Calu3 (cell line): ENCODE measurements around the gene TH. TPM values are rescaled to one million over a fixed set of nuclear protein-coding genes. Genes with fewer than 3 reads are reported as not detected.

Experiments
- BruUV-seq: library from RNA; stranded (reverse); fragments of 400-500 nt; replicated peaks from 2 replicates; lab custom pipeline; 2021; lab: Mats Ljungman, UMichigan
- CTCF ChIA-PET: fragments of 300-600 bp; sonication (Branson Sonifier 250); formaldehyde crosslinking; loops from one replicate; lab custom pipeline; 2022; ENCODE audit warnings: antibody characterized with exemption; lab: Charles Lee
- DNase-seq: peaks from one replicate; pipeline ENCODE4 v3.0.0; 2022
- H3K27ac Mint-ChIP-seq: one replicate; pipeline ENCODE4 v1.8.0; 2022; ENCODE audit warnings: mixed read lengths; ENCODE audit not compliant: unreplicated experiment
- H3K27me3 Mint-ChIP-seq: one replicate; pipeline ENCODE4 v1.8.0; 2022; ENCODE audit warnings: mixed read lengths; ENCODE audit not compliant: unreplicated experiment
- H3K36me3 Mint-ChIP-seq: one replicate; pipeline ENCODE4 v1.8.0; 2022; ENCODE audit warnings: mild to moderate bottlenecking, moderate library complexity, mixed read lengths; ENCODE audit not compliant: insufficient read depth, unreplicated experiment
- H3K4me1 Mint-ChIP-seq: one replicate; pipeline ENCODE4 v1.8.0; 2022; ENCODE audit warnings: mild to moderate bottlenecking, low read depth, mixed read lengths; ENCODE audit not compliant: unreplicated experiment
- H3K4me3 Mint-ChIP-seq: one replicate; pipeline ENCODE4 v1.8.0; 2022; ENCODE audit warnings: mild to moderate bottlenecking, low read depth, moderate library complexity, mixed read lengths; ENCODE audit not compliant: unreplicated experiment
- H3K9me3 Mint-ChIP-seq: one replicate; pipeline ENCODE4 v1.8.0; 2022; ENCODE audit warnings: low read depth, mixed read lengths; ENCODE audit not compliant: unreplicated experiment
- intact Hi-C: fragments of 100-400 bp; cut with micrococcal nuclease; formaldehyde crosslinking; loops from one replicate; pipeline ENCODE4 v1.10.0; 2022; ENCODE audit not compliant: unreplicated experiment
- total RNA-seq: library from RNA; stranded (reverse); gene quantifications from 2 replicates; pipeline ENCODE4 v1.2.3, GENCODE V29; 2022
- TF ChIP-seq, protein P1 (sequence below): fragments of 200-600 bp; IDR thresholded peaks from one replicate; pipeline ENCODE4 v1.8.0; 2022; ENCODE audit warnings: antibody characterized with exemption; ENCODE audit not compliant: unreplicated experiment

TH gene
- total RNA-seq, 1 experiment from 2014 or later = not detected

DNA sequence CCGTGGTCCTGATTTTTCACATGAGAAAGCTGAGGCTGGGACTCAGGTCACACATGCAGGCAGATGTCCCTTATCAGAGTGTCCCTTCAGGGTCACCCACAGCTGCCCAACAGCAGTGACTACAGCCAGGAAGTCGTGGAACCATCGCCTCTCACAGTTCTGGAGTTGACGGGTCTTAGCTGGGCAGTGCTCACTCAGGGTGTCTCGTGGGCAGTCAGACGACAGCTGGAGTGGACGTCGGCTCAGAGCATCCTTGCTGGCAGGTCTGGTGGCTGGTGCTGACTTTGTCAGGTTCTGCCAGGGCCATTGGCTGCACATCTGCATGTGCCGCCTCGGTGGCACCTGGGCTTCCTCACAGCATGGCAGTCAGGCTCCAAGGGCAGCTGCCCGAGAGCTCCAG, 35.6 kb upstream of the TH start:
- TF ChIP-seq, protein P1, sequence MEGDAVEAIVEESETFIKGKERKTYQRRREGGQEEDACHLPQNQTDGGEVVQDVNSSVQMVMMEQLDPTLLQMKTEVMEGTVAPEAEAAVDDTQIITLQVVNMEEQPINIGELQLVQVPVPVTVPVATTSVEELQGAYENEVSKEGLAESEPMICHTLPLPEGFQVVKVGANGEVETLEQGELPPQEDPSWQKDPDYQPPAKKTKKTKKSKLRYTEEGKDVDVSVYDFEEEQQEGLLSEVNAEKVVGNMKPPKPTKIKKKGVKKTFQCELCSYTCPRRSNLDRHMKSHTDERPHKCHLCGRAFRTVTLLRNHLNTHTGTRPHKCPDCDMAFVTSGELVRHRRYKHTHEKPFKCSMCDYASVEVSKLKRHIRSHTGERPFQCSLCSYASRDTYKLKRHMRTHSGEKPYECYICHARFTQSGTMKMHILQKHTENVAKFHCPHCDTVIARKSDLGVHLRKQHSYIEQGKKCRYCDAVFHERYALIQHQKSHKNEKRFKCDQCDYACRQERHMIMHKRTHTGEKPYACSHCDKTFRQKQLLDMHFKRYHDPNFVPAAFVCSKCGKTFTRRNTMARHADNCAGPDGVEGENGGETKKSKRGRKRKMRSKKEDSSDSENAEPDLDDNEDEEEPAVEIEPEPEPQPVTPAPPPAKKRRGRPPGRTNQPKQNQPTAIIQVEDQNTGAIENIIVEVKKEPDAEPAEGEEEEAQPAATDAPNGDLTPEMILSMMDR = no peak
- BruUV-seq = no TSS peak
- CTCF ChIA-PET = interaction anchor here (0.7 kb wide), 1 partner anchor 95 kb away, joined by 4 read pairs; no protein-coding TSS in a partner anchor
- Mint-ChIP-seq H3K27ac (no peak overlapping the region), H3K36me3 (peaks cover 9% of the 10 kb centered on the region), H3K27me3 (peaks cover 17% of the 10 kb centered on the region), H3K4me3 (no peak overlapping the region), H3K4me1 (peaks cover 20% of the 10 kb centered on the region), H3K9me3 (no peaks in the 10 kb centered on the region)
- no peak for DNase-seq
- intact Hi-C loops = no loop called here

DNA sequence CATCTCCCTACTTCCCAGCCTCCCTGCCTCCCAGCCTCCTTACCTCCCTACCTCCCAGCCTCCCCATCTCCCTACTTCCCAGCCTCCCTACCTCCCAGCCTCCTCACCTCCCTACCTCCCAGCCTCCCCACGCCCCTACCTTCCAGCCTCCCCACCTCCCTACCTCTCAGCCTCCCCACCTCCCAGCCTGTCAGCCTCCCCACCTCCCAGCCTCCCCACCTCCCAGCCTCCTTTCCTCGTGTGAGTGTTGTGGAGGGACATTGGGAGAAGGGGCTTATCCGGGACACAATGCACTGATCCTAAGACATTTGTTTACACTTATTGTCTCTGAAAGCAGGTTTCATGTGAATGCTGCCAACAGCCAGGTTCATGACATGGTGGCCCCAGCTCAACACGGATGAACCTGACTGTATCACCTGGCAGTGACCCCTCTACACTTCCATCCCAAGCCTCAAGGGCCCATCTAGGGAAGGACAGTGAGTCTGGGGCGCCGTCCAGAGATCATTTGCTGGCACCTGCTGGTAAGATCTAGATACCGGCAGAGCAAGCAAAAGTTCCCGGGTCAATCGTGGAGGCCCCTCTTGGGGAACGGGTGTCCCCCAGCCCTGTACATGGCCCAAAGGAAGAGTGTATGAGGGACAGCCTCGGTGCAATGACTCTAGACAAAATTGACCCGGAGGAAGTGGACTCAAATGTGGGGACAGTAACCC, 34.5 kb upstream of the TH start:
- Mint-ChIP-seq H3K27me3 (peaks cover 17% of the 10 kb centered on the region), H3K4me1 (peaks cover 20% of the 10 kb centered on the region), H3K9me3 (peaks cover under 1% of the 10 kb centered on the region), H3K36me3 (peaks cover 10% of the 10 kb centered on the region), H3K27ac (no peak overlapping the region), H3K4me3 (no peak overlapping the region)
- intact Hi-C loops = no loop called here
- TF ChIP-seq, protein P1 = no peak
- CTCF ChIA-PET = no interaction called here
- no peak for DNase-seq
- BruUV-seq = no TSS peak

DNA sequence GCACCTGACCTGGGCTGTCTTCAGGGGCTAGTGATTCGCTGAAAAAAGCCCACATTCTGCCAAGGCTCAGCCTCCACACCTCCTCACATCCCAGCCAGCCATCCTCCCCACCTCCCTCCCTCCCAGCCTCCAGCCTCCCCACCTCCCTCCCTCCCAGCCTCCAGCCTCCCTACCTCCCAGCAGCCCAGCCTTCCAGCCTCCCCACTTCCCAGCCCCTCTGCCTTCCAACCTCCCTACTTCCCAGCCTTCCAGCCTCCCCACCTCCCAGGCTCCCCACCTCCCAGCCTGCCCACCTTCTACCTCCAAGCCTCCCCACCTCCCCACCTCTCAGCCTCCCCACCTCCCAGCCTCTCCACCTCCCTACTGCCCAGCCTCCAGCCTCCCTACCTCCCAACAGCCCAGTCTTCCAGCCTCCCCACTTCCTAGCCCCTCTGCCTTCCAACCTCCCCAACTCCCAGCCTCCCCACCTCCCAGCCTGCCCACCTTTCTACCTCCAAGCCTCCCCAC, 33.7 kb upstream of the TH start:
- CTCF ChIA-PET = no interaction called here
- DNase-seq = no peak
- Mint-ChIP-seq H3K27ac (no peak overlapping the region), H3K27me3 (peaks cover 17% of the 10 kb centered on the region), H3K4me3 (no peak overlapping the region), H3K36me3 (peaks cover 9% of the 10 kb centered on the region), H3K9me3 (peaks cover 6% of the 10 kb centered on the region), H3K4me1 (peaks cover 20% of the 10 kb centered on the region)
- intact Hi-C loops = no loop called here
- no TSS peak for BruUV-seq
- TF ChIP-seq, protein P1 = no peak

GRCh38 chr11:2204361-2205213, 33.0 kb upstream of the TH start:
- H3K4me1 Mint-ChIP-seq = peaks cover 20% of the 10 kb centered on the region
- intact Hi-C loops = no loop called here
- H3K27me3 Mint-ChIP-seq = peaks cover 17% of the 10 kb centered on the region
- no peak for DNase-seq
- TF ChIP-seq, protein P1 = no peak
- CTCF ChIA-PET = no interaction called here
- H3K4me3 Mint-ChIP-seq = no peak overlapping the region
- H3K36me3 Mint-ChIP-seq = peaks cover 9% of the 10 kb centered on the region
- no peak overlapping the region for H3K27ac Mint-ChIP-seq
- BruUV-seq = no TSS peak
- H3K9me3 Mint-ChIP-seq = peaks cover 6% of the 10 kb centered on the region
